Right lung (tissue), 10 donors: ENCODE measurements around the gene IL1RAPL2. TPM values are rescaled to one million over a fixed set of nuclear protein-coding genes. Genes with fewer than 3 reads are reported as not detected.
"Not testable (repeated sequence)": the region's sequence is repeated elsewhere in the genome, so short reads cannot be mapped to it uniquely, and the experiment has no call there.

ENCODE experiments used
- DNase-seq, 2 donors: peaks; one replicate each; pipeline ENCODE4 v3.0.0-alpha.2; 2013
- long read RNA-seq, 8 donors: transcript quantifications; one replicate each; lab custom pipeline, GENCODE V29; 2026
- polyA plus RNA-seq, 5 donors: library from polyadenylated mRNA; unstranded; fragments of 120-200 nt; gene quantifications; one replicate each; pipeline versions ENCODE4 v1.2.1 to v1.2.3, GENCODE V29; 2013; ENCODE audit warnings: inconsistent platforms in 1 of 5, low replicate concordance in 1 of 5; ENCODE audit not compliant: insufficient read length in 5 of 5, insufficient read depth in 1 of 5

Gene IL1RAPL2
- under 1 TPM; 0.32 to 0.76 (median 0.64) TPM for polyA plus RNA-seq
- long read RNA-seq, donor 1: 0 reads
- long read RNA-seq, donor 2: 0 reads
- long read RNA-seq, donor 3: 0 reads
- long read RNA-seq, donor 4: 0 reads
- long read RNA-seq, donor 5: 0 reads
- long read RNA-seq, donor 6, partial matches to known transcripts: 0 of 1 reads
- long read RNA-seq, donor 6, other reads (novel, unspliced or antisense): 0 of 1 reads
- long read RNA-seq, donor 7: 0 reads
- long read RNA-seq, donor 8: 0 reads

- peak in 1 of 2 donors; percentile 21 for DNase-seq
Observed at GRCh38 chrX:104565791-104566680, at the start of gene IL1RAPL2. IL1RAPL2 (plus strand) TSS chrX:104566199.

DNA sequence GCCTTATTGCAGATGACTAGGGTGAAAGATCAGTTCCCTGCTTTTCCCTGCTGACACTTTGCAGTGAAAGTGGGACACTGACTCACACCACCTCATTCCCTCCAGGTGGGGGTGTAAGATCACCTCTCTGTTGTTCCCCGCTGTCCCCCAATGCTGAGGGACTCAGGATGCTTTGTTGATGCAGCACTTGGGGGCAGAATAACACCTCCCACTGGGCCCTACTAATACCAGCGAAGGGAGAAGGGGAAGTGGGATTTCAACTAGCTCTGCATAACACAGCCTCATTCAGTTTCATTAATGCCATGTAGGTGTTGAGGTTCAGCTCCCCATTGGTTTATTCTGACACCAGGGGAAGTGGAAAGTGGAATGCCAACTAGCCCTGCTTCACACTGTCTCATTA is 43.6 kb upstream of the IL1RAPL2 start:
- no peak for DNase-seq

GRCh38 chrX:104523858-104524257 is 42.1 kb upstream of the IL1RAPL2 start:
- DNase-seq: no peak

- DNase-seq: no peak
Observed at GRCh38 chrX:104539081-104539480, 26.9 kb upstream of the IL1RAPL2 start.

GRCh38 chrX:104542447-104542846 is 23.6 kb upstream of the IL1RAPL2 start:
- DNase-seq: not testable (repeated sequence)

- DNase-seq: no peak
Observed at GRCh38 chrX:104564335-104564734, 1.7 kb upstream of the IL1RAPL2 start.

- no peak for DNase-seq
Observed at GRCh38 chrX:104564921-104565703, 887 bp upstream of the IL1RAPL2 start.

DNA sequence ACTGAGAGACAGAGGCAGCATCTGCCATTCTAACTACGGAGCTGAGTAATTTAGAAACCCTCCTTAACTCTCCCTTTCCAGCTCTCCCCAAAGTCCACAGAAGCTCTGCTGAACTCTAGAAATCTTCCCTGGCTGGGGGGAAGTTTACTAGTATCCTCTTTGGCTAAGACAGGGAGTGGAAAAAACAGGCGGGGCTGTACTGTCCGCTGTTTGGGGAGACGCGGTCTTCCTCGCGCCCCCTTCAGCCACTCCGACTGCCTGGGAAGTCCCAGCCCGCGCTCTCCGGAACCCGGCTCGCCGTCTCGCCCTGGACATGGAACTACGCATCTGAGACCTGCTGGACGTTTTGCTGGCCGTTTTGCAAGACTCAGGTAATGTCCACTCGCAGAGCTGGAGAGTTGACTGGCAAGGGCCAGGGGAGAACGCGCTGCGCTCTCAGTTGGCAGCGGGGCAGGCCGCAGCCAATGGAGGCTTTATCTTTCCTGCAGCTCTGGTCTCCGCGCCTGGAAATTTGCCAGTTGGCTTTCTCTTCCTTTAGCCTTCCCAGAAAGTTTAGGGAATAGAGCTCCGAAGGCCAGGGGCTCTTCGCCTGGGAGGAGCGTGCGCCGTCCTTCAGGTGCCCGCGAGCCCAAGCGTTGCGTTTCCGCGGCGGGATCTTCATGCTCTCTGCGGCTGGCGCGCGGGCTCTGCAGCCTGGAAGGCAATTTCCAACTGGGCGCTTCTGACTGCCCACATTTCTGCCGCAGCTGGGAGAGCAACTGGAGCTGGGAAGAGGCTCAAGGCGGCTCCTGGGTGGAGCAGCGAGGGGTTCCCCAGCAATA is 892 bp downstream of the IL1RAPL2 start:
- DNase-seq: no peak

DNA sequence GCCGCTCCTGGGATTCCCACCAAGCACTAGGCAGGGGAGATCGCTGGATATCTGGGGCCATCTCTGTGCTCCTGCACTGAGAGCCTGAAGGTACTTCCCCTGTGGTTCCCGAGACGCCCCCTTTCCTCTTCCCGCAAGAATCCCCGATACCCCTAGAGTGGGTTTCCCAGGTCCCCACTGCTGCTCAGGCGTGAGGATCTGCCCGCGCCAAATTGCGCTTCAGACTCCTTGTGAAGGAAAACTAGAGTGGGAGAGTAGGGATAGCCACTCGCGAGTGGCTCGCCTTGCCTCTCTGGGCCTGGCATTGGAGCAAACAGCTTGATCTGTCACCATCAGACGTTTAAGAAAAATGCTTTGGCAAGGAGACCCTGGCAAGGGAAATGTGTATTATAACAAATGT is 1.5 kb downstream of the IL1RAPL2 start:
- DNase-seq: no peak

GRCh38 chrX:104568304-104568915 is 2.4 kb downstream of the IL1RAPL2 start:
- DNase-seq: no peak

DNA sequence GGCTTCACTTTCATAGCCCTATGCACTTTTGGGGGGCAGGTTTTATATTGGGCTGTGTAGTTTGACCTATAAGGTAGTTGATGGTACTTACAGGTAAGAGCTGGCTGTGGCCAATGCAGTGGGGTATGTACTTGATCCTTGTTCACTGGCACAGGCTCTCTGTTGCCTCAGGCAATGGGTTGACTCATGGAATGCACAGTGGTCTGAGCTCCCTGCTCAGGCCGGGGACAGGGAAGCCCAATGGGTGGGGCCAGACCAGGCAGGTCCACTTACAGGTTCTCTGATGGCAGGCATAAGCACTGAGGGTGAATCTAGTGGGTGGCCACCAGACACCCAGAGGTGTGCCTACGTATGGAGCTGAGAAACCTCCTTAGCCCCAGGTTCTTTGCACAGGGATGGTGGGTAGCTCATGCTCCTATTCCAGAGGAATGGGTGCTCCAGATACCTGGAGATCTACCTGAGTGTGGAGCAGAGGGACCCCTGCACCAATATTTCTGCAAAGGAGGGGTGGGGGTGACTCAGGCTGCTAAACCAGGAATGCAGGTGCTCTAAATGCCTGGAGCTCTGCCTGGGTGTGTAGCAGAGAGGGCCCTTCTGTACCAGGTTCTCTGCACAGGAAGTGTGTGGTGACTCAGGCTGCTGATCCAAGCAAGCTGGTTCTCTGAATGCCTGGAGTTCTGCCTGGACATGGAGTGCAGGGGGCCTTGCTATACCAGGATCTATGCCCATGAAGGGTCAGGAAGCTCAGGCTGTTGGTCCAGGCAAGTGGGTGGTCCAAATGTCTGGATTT is 52.3 kb downstream of the IL1RAPL2 start:
- DNase-seq: no peak

DNA sequence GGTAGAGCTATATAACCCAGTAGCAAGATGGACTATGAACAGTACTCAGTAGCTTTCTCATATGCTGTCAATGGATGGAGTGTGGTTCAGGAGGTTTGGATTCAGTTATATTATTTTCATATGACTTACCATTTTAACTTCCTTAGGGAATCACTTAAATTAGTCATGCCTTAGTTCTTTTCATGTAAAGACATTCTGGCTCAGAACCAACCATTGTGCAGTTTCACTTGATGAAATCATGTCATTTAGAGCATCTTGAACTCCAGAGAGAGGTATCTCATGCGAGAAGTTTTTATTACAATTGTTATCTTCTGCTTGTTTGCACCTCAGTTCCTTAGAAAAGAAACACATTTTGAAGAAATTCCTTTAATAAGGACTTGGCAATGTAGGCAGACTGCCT is 55.8 kb downstream of the IL1RAPL2 start:
- no peak for DNase-seq

GRCh38 chrX:104641176-104641575 is 75.2 kb downstream of the IL1RAPL2 start:
- DNase-seq: no peak

DNA sequence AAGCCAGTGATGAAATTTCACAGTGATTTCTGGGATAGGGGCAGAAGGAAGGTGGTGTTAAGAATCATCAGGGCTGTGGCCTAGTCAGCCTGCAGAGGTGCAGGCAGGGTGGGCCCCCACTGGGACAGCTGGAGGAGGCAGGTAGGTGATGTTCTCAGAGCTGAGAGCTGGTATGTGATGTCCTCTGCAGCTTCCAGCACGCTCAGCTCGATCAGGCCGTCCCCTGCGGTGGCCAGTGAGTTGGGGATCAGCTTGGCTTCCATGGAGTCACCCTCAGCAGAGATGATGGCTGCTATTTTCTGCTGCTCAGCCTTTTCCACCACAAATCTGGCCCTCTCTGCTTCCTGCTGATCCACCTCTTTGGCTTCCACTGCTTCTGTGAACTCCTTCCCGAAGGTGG is 81.1 kb downstream of the IL1RAPL2 start:
- DNase-seq: no peak

DNA sequence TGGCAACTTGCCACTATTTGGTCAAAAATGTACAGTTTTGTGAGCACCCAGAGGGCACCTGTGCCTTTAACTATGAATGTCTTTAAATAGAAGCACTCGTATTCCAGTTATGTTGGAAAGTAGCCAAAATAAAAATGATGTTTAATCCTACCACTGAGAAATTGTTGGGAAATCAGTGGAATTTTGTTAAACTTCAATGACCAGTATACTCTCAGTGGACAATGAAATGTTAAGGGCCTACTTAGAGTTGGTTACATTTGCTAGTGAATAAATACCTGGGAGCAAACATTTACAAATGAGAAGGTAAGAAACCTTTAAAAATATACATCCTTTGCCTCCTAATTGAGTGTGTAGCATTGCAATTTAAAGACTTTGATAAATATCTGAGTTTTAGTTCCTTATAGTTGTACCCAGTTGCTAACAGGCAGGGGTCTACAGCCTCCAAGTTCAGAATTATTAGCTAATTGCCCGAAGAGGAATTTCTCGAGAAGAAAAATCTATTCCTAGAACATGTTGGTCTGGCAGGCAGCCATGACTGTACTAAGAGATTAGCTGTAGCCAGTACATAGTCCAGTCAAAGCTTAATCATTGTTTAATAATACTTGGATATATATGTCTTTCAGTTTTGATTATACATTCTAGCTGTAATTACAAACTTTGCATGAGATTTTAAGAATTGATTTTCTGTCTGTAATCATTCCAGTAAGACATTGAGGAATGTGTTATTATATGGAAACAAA is 93.2 kb downstream of the IL1RAPL2 start:
- peak; percentile 10 to 12 for DNase-seq

GRCh38 chrX:104660092-104660491 is 94.1 kb downstream of the IL1RAPL2 start:
- DNase-seq: no peak

GRCh38 chrX:104662694-104663093 is 96.7 kb downstream of the IL1RAPL2 start:
- no peak for DNase-seq

DNA sequence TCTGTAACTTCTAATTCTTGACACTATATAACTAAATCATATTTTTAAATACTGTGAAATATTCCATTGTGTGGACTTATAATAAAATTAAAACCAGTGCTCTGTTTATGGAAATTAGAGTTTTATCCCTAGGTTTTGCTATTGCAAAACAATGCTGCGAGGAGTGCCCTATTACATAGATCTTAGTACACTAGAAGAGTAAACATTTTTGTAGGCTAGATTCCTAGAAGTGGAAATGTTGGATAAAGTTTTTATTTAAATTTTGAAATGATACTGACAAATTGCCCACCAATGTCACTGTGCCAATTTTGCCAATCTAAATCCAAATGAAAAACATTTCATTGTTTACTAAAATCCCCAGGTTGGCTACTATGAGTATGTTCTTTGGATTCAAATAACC is 99.7 kb downstream of the IL1RAPL2 start:
- no peak for DNase-seq

GRCh38 chrX:104668550-104668949 is 102.6 kb downstream of the IL1RAPL2 start:
- DNase-seq: no peak
